GM19099 (cell line): Measurements from ENCODE around the gene TM4SF20.
"Not testable (repeated sequence)": the region's sequence is repeated elsewhere in the genome, so short reads cannot be mapped to it uniquely, and the experiment has no call there.

Experiments used
- POLR2A ChIP-seq: IDR thresholded peaks from 3 replicates; pipeline ENCODE4 v1.6.1; 2011; ENCODE audit warnings: low read depth; ENCODE audit not compliant: insufficient read length; ENCODE audit errors: extremely low read depth

Gene TM4SF20

GRCh38 chr2:227406177-227407031 is 27.3 kb upstream of the TM4SF20 start:
- TF ChIP-seq POLR2A = no peak

- no peak for TF ChIP-seq POLR2A
These were observed 25.6 kb upstream of the TM4SF20 start for GRCh38 chr2:227404585-227405271.

- TF ChIP-seq POLR2A = no peak
These were observed 23.9 kb upstream of the TM4SF20 start for GRCh38 chr2:227402959-227403358.

- no peak for TF ChIP-seq POLR2A
These were observed 23.2 kb upstream of the TM4SF20 start for GRCh38 chr2:227402321-227402720.

- TF ChIP-seq POLR2A = no peak
These were observed 22.4 kb upstream of the TM4SF20 start for GRCh38 chr2:227401550-227401949.

- no peak for TF ChIP-seq POLR2A
These were observed 19.9 kb upstream of the TM4SF20 start for GRCh38 chr2:227398684-227399670.

GRCh38 chr2:227397562-227397961 is 18.5 kb upstream of the TM4SF20 start:
- no peak for TF ChIP-seq POLR2A

- TF ChIP-seq POLR2A = no peak
These were observed 16.4 kb upstream of the TM4SF20 start for GRCh38 chr2:227395556-227395955.

GRCh38 chr2:227394401-227394800 is 15.3 kb upstream of the TM4SF20 start:
- TF ChIP-seq POLR2A = no peak

- TF ChIP-seq POLR2A = no peak
These were observed 11.6 kb upstream of the TM4SF20 start for GRCh38 chr2:227390468-227391256.

- TF ChIP-seq POLR2A = no peak
These were observed 10.6 kb upstream of the TM4SF20 start for GRCh38 chr2:227389661-227390060.

- TF ChIP-seq POLR2A = no peak
These were observed 10.1 kb upstream of the TM4SF20 start for GRCh38 chr2:227389231-227389630.

GRCh38 chr2:227388537-227389011 is 9.5 kb upstream of the TM4SF20 start:
- TF ChIP-seq POLR2A = no peak

GRCh38 chr2:227387583-227387982 is 8.5 kb upstream of the TM4SF20 start, which contains the start of gene SCYGR1:
Gene SCYGR1 (minus strand): TSS chr2:227387949. CDS start chr2:227387949, 0 bp downstream.
- TF ChIP-seq POLR2A = not testable (repeated sequence)

GRCh38 chr2:227386630-227387029 is 7.5 kb upstream of the TM4SF20 start:
- no peak for TF ChIP-seq POLR2A

- no peak for TF ChIP-seq POLR2A
These were observed 4.6 kb upstream of the TM4SF20 start for GRCh38 chr2:227383686-227384085.
